ENCODE results near the gene FAM120C.
A peak's percentile ranks its signal among the peaks of the same experiment; 100 is the strongest.

The FAM120C gene, protein sequence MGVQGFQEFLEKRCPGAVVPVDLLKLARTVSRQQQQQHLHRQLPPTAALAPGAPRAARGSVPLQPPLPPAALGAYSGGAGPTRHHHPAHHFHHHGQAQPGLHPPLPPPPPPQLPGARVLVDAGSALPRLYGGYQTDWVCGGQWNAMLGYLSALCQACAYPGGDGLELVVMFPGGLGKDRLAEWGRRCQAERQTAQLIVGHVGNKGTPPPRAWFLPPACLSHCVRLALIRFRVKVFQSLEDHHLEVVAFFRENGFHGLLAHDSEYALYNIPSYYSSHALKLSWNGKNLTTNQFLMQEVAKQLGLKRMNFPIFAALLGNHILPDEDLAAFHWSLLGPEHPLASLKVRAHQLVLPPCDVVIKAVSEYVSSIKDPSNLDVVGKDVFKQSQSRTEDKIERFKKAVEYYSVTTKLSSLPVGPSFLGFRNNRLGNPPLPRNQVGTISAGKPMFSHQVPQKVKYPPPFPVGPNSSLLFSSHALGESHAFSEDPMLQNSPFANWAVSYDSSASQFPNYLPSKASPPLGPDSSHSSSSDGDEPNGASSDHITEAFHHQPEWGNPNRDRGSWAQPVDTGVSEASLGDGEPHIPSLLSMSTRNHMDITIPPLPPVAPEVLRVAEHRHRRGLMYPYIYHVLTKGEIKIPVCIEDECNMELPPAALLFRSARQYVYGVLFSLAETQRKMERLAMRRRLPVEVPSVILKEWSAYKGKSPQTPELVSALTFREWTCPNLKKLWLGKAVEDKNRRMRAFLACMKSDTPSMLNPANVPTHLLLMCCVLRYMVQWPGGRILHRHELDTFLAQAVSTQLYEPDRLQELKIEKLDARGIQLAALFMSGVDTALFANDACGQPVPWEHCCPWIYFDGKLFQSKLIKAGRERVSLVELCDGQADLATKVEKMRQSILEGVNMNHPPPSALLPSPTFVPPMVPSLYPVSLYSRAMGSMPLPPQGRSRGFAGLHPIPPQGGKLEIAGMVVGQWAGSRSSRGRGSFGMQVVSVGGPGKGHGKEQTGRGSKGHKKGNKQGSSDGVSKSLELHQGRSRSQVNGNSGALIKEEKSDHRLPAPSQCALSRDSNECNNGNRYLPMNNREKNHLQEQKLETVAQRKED

DNA sequence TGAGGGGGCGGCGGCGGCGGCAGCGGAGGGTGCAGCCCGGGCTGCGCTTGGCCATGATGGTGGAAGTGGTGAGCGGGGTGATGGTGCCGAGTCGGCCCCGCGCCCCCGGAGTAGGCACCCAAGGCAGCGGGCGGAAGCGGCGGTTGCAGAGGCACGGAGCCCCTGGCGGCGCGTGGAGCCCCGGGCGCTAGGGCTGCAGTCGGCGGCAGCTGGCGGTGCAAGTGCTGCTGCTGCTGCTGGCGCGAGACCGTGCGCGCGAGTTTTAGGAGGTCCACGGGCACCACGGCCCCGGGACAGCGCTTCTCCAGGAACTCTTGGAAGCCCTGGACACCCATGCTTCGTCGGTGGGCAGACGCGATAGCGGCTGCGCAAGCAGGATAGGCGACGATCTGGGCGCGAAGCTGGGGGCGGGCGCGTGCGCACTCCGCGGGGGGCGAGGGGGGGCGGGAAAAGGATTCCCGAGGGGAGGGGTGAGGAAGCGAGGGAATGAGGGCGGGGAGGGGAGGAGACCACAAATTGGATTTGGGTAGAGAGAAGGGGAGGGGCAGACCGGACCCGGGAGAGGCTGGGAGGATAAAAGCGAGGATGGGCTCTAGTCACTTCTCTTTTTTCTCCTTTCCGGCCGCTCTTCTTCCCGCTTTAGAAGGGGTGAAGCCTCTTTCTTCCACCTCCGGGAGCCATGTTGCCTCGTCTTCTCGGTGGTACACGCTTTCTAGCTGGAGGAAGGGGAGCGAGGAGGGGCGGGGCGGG, at the start of gene FAM120C:
Gene FAM120C (minus strand): TSS at position 391 of the 750 bp plus-strand sequence. CDS start 56 bp downstream, at position 335.
- DNase-seq = peak; percentile 92
- in situ Hi-C loops (cut with MboI; ENCODE audit: low pct_unique_long_range_greater_than_20kb, low sequenced_read_pairs) = no loop called here

DNA sequence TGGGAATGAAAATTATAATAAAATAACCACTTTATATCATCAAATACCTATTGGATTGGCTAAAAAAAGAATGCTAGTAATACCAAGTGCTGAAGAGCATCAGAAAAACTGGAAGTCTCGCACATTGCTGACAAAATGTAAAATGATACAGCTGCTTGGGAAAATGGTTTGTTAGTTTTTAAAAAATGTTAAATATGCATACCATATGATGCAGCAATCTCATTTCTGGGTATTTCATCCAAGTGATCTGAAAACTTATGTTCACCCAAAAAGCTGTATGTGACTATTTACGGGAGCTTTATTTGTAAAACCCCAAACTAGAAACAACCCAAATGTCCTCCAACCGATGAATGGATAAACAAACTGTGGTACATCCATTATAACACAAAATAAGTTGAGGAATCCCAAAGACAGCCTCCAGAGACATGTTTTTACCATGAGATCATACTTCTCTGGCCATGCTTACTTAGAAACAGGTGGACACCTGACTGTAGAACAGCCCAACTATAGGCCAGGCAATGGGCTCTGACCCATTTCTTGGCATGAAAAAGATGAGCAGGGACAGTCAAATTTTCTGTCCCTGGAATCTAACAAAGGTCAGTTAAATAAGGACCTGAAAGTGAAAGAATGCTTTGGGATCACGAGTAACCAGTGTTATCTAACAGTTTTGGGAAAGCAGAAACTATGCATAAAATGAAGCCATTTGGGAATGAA, 47.5 kb upstream of the FAM120C start:
- in situ Hi-C loops (cut with MboI; ENCODE audit: low pct_unique_long_range_greater_than_20kb, low sequenced_read_pairs) = no loop called here
- DNase-seq = no peak

DNA sequence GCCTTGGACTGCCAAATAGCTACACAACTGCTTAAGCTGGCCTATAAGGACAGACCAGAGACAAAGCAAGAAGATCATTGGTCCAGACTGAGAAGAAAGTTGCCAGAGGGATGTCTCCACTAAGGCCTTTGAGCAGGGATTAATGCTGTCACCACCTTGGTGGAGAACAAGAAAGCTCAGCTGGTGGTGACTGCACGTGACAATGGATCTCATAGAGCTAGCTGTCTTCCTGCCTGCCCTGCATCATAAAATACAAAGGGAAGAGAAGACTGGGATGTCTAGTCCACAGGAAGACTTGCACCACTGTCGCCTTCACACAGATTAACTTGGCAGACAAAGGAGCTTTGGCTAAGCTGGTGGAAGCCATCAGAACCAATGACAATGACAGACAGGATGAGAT, 40.5 kb upstream of the FAM120C start:
- no peak for DNase-seq
- in situ Hi-C loops (cut with MboI; ENCODE audit: low pct_unique_long_range_greater_than_20kb, low sequenced_read_pairs) = no loop called here

DNA sequence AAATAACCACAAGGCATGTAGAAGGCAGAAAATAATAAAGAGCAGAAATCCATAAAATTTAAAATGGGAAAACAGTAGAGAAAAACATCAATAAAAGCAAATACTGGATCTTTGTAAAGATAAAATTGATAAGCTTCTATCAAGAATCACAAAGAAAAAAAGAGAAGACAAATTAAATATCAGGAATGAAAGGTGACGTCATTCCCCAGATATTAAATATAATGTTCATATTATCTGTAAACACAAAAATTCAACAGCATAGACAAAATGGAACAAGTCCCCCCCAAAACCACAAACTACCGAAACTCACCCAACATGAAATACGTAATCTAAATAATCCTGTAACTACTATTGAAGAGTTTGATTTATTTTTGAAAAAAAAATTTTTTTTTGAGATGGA, 30.5 kb upstream of the FAM120C start:
- in situ Hi-C loops (cut with MboI; ENCODE audit: low pct_unique_long_range_greater_than_20kb, low sequenced_read_pairs) = no loop called here
- DNase-seq = no peak

DNA sequence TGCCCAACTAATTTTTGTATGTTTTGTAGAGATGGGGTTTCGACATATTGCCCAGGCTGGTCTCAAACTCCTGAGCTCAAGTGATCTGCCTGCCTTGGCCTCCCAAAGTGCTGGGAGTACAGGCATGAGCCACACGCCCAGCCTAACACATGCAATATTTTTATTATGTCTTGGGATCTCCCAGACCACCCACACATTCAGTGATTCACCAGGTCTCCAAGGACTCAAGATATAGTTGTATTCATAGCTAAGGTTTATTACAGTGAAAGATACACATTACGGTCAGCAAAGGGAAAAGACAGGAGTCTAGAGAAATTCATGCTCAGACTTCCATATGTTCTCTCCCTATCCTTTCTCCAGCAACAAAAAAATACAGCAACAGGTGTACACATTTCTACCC, 25.5 kb upstream of the FAM120C start:
- DNase-seq = no peak
- in situ Hi-C loops (cut with MboI; ENCODE audit: low pct_unique_long_range_greater_than_20kb, low sequenced_read_pairs) = no loop called here

DNA sequence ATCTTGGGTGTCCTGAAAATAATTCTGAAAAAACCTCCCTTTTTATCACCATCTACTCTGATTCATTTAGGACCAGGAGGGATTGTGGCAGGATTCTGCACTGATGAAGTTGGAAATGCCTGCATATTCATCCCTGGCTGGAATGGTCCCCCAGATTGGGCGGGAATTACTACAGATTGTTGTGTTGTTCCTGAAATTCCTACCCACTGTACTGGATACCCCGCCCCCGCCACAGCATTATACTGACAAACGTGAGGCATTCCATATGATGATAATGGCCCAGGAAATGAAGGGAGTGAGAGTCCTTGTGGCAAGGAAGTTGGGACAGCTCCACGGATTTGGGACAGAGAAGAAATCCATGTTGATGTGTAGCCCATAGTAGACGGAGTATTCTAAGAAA, 15.2 kb upstream of the FAM120C start:
- in situ Hi-C loops (cut with MboI; ENCODE audit: low pct_unique_long_range_greater_than_20kb, low sequenced_read_pairs) = no loop called here

DNA sequence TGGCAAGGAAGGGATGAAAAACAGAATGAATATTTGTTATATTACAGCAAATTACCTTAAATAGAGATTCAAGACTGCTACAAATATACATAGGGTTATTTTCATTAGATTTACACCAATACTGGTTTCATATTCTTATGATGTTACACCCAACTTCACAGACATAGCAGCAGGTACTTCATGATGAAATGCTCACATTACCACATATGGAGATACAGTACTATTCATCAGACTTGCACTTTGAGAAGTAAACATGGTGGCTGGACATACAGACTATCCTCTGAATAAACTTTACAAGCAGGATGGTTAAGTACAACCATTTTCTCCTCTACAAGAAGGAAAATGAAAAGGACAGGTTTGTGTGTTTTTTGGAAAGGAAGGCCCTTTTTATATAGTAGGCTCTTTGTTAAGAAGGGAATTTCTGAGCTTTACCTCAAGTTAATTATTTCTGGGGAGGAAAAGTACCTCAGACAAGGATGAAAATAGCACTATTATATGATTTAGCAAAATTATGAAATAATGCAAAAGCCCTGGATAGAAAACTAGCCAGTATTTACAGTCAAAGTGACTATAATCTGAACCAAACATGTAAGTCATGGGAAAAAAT, 12.0 kb upstream of the FAM120C start:
- no peak for DNase-seq
- in situ Hi-C loops (cut with MboI; ENCODE audit: low pct_unique_long_range_greater_than_20kb, low sequenced_read_pairs) = no loop called here

More for the DNA sequence above, 15.2 kb upstream of the FAM120C start:
- no peak for DNase-seq

DNA sequence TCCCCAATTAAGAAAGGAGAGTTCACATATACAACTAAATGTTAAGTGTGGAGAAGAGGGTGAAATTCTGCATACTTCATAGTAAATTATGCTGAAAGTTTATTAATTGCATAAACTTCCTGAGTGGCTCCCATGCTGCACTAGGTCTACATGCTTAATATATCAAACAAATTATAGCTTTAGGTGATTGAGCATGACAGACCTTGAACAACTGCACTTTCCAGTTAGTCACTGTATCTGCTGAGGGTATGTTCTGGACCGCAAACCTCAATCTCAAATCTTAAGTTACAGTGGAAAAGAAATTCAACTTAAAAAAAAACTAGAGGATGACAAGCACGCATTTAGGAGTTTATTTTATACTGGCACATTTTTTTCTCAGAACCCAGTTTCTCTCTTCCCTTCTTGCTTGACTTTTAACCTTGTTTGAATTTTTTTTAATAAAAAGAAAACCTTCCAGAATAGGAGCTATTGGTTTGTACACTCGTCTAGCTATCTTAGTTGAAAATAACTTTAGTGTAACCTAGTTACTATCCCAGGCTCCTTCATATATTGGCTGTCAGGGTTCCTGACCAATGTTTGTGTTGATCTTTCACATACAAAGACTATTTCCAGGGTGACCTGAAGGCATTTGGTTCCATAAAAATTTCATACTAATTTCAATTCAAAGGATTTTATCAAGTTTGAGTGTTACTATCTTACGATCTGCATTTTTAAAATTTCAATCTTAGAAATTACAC, 10.2 kb upstream of the FAM120C start:
- no peak for DNase-seq
- in situ Hi-C loops (cut with MboI; ENCODE audit: low pct_unique_long_range_greater_than_20kb, low sequenced_read_pairs) = no loop called here

DNA sequence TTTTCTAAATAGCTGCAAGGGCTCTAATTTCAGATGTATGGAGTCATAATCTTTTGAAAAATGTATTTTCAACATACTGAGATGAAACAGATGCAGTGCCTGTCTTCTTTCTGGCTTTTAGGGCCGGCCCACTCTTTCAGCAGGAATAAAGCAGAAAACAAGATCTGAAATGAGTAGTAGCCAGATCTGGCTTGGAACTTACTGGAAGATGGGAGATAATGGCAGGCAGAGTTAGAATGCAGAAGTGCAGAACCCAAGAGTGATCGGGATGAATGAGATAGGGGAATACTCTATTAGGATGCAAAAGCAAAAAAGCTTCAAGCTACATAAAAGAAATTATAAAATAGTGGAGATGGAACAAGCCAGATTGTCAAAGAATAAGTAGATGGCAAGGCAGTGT, 1.4 kb upstream of the FAM120C start:
- no peak for DNase-seq
- in situ Hi-C loops (cut with MboI; ENCODE audit: low pct_unique_long_range_greater_than_20kb, low sequenced_read_pairs) = no loop called here

DNA sequence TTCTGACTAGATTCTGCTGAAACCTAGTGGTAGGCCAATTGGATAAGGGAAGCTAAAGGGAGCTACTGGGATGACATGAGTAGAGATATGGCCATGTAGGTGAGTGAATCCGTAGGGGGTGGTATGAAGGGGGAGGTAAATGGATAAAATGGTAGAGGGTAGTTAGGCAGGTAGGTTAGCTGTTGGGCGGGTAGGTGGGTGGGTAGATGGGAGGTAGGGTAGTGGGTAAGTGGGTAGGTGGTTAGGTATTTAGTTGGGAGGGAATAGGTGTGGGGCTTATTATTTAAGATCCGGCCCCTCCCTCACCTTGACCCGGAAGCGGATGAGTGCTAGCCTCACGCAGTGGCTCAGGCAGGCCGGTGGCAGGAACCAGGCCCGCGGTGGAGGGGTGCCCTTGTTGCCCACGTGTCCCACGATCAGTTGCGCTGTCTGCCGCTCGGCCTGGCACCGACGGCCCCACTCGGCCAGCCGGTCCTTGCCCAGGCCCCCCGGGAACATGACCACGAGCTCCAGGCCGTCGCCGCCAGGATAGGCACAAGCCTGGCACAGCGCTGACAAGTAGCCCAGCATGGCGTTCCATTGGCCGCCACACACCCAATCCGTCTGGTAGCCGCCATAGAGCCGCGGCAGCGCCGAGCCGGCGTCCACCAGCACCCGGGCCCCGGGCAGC, 725 bp downstream of the FAM120C start:
- in situ Hi-C loops (cut with MboI; ENCODE audit: low pct_unique_long_range_greater_than_20kb, low sequenced_read_pairs) = no loop called here
- peak; percentile 72 for DNase-seq

DNA sequence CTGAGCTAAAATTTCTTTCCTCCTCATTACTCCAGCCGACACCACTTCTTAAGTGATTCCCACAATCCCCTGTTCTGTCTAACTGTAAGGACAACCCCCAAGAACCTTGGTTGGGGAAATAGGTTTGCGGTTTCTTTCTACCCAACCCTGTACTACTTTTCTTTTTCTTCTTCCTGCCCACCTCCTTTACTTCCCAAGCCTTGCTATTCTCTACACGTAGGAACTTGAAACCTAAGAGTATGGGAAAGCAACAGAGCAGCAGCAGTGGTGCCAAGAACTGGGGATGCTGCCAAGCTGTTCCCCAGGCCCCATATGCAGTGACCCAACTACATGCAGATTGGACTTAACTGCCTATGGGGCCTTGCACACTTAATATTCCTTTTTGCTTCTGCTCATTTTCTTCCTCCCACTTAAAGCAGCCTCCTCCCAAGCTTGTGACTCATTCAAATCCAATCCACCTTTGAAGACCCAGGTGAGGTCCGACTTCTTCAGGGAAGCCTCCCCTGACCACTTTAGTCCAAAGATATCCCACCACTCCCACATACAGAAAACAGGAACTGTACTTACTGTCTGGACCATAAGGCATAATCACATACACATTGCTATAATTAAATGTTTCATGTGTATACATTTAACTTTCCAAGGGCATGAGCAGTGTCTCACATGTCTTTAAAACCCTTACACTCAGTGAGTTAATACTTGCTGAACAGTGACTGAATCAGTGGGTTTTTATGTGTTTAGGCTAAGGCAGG, 1.7 kb downstream of the FAM120C start:
- in situ Hi-C loops (cut with MboI; ENCODE audit: low pct_unique_long_range_greater_than_20kb, low sequenced_read_pairs) = no loop called here
- DNase-seq = peak; percentile 78

DNA sequence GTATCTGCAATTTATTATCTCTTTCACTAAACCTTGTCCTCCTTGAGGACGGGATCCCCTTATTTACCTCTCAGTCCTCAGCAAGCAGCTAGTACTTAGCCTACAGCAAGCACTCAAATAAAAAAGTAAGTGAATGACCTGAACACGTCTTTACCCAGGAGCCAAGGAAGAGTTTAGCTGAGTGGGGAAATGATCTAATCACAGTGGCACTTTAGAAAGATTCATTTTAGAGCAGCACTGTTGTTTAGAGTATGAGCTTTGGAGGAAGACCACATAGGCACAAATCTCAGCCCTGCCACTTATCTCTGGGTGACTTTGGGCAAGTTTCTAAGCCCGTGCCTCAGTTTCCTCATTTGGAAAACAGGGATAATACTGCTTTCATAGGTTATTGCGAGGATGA, 2.7 kb downstream of the FAM120C start:
- in situ Hi-C loops (cut with MboI; ENCODE audit: low pct_unique_long_range_greater_than_20kb, low sequenced_read_pairs) = no loop called here

DNA sequence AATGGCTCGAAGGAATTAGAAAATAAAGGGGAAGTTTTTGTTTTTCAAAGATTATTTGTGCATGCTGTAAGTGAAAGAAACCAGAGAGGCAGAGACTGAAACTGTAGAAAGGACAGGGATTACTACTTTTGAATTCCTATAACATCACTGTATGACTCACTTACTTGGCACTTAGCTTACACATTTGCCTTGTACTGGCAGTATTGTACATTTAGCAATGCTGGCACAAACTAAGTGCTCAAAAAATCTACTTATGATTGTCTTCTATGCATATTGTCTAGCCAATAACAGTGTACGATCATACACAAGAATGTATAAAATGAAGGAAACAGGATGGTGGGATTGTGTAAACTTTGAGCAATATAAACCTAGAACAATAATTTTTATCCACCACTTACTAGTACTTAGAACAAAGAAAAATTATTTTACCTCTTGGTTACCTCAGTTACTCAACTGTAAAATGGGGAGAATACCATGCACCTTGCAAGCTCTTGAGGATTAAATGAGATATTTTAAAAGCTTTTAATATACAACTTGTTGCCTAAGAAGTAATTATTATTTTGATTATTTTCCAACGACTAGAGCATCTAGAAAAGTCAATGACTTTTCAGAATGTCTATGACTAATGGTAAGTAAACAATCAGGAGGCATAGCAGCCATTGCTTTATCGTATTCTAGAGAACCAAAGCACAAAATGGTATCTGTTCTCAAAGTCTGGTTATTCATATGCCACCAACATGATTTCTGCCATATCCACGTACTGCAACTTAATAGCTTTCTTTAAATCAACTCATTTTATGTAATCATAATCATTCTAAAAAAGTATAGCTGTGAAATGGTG, 4.7 kb downstream of the FAM120C start:
- in situ Hi-C loops (cut with MboI; ENCODE audit: low pct_unique_long_range_greater_than_20kb, low sequenced_read_pairs) = no loop called here

More for the DNA sequence above, 2.7 kb downstream of the FAM120C start:
- DNase-seq = no peak

DNA sequence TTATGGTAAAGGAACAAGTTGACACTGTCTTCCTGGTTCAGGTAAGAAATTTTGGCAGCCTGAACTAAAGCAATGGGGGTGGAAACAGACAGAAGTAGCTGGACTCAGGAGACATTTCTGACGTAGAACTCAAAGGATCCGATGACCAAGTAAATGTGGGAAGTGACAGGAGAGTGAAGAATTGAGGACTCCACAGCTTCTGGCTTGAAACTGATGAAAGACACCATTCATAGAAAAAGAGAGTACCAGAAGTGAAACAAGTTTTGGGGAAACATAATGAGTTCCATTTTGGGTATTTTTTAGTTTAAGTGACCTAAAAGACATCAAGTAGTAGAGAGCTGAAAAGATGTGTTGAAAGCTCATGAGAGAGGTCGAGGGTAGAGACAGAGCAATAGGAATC, 5.7 kb downstream of the FAM120C start:
- in situ Hi-C loops (cut with MboI; ENCODE audit: low pct_unique_long_range_greater_than_20kb, low sequenced_read_pairs) = no loop called here
- DNase-seq = no peak

More for the DNA sequence above, 4.7 kb downstream of the FAM120C start:
- no peak for DNase-seq

DNA sequence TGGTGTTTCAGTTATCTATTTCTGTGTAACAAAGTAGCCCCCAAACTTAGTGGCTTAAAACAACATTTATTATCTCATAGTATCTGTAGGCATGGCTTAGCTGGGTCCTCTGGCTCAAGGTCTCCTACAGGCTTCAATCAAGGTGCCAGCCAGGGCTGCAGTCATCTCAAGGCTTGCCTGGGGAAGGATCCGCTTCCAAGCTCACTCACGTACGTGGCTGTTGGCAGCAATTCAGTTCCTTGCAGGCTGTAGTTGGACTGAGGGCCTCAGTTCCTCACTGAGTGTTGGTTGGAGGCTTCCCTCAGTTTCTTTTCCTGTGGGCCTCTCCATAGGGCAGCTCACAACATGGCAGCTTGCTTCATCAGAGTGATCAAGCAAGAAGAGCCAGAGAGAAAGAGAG, 9.3 kb downstream of the FAM120C start:
- in situ Hi-C loops (cut with MboI; ENCODE audit: low pct_unique_long_range_greater_than_20kb, low sequenced_read_pairs) = no loop called here
- no peak for DNase-seq

DNA sequence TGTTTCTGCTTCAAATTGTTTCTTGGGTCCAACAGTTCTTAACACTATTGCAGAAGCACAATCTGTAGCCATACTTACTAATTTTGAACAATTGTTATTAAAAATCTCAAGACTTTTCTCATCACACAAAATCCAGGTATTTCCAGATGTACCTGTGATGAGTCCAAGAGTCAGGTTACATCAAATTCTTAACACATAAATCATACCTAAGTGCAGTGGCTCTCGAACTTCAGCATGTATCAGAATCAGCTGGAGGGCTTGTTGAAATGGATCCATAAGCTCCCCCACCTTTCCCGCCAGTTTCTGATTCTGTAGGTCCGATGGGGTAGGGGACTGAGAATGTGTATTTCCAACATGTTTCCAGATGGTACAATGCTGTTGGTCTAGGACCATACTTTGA, 10.6 kb downstream of the FAM120C start:
- in situ Hi-C loops (cut with MboI; ENCODE audit: low pct_unique_long_range_greater_than_20kb, low sequenced_read_pairs) = no loop called here
- DNase-seq = no peak

Data from KBM-7 (cell line).